Activated CD8-positive, alpha-beta T cell treated with anti-CD3 and anti-CD28 coated beads, Interleukin-2, amount 10 ng/mL, durations not matched to agents 7 days and 5 days (primary cell): ENCODE data around the gene QRICH1. TPM values are rescaled to one million over a fixed set of nuclear protein-coding genes. Genes with fewer than 3 reads are reported as not detected.

Source experiments
- ATAC-seq: fragments of 150-1000 bp; cut with Tn5 transposase; one replicate; pipeline ENCODE4 v1.10.0; 2021; ENCODE audit warnings: moderate library complexity
- CTCF ChIA-PET: fragments of 350-600 bp; sonication (Branson Sonifier 250); formaldehyde crosslinking; loops from one replicate; lab custom pipeline; 2021; ENCODE audit warnings: antibody characterized with exemption; lab: Charles Lee
- POLR2A ChIA-PET: fragments of 350-600 bp; sonication (Branson Sonifier 250); formaldehyde crosslinking; loops from one replicate; lab custom pipeline; 2021; ENCODE audit warnings: antibody characterized with exemption; lab: Charles Lee
- DNase-seq: peaks from one replicate; pipeline ENCODE4 v3.0.0-alpha.2; 2020
- H3K27ac Mint-ChIP-seq: one replicate; pipeline ENCODE4 v1.8.0; 2021; ENCODE audit warnings: mild to moderate bottlenecking, mixed read lengths
- H3K27me3 Mint-ChIP-seq: one replicate; pipeline ENCODE4 v1.8.0; 2021; ENCODE audit warnings: low read depth, mixed read lengths
- H3K36me3 Mint-ChIP-seq: one replicate; pipeline ENCODE4 v1.8.0; 2021; ENCODE audit warnings: low read depth, mixed read lengths
- H3K4me1 Mint-ChIP-seq: one replicate; pipeline ENCODE4 v1.8.0; 2021; ENCODE audit warnings: low read depth, mixed read lengths
- H3K4me3 Mint-ChIP-seq: one replicate; pipeline ENCODE4 v1.8.0; 2021; ENCODE audit warnings: mild to moderate bottlenecking, mixed read lengths
- H3K9me3 Mint-ChIP-seq: one replicate; pipeline ENCODE4 v1.8.0; 2022; ENCODE audit warnings: mixed read lengths; ENCODE audit not compliant: insufficient read depth
- total RNA-seq, 2 experiments: library from RNA; stranded (reverse); gene quantifications; one replicate each; pipeline ENCODE4 v1.2.3, GENCODE V29; 2021

Gene QRICH1
- total RNA-seq, 2 experiments from 2014 or later, result 130 to 131 TPM

GRCh38 chr3:49079270-49079669, 14.6 kb downstream of the QRICH1 start:
- CTCF ChIA-PET, result interaction anchor here (2.1 kb wide), 1 partner anchor 9 kb away, joined by 5 read pairs; no protein-coding TSS in a partner anchor
- peaks cover 28% of the 10 kb centered on the region for H3K36me3 Mint-ChIP-seq
- DNase-seq (no peak), ATAC-seq (no peak)
- no peaks in the 10 kb centered on the region for H3K4me1 Mint-ChIP-seq
- H3K4me3 Mint-ChIP-seq, result no peak overlapping the region
- POLR2A ChIA-PET, result interaction anchor here (3.4 kb wide), 1 partner anchor 14 kb away, joined by 14 read pairs; the partner anchor contains the start of gene QRICH1
- no peak overlapping the region for H3K27ac Mint-ChIP-seq
- no peaks in the 10 kb centered on the region for H3K27me3 Mint-ChIP-seq
- H3K9me3 Mint-ChIP-seq, result no peaks in the 10 kb centered on the region

- no peak for ATAC-seq
- no peak for DNase-seq
- Mint-ChIP-seq H3K36me3 (peaks cover 46% of the 10 kb centered on the region), H3K27me3 (no peaks in the 10 kb centered on the region), H3K27ac (no peak overlapping the region), H3K9me3 (no peaks in the 10 kb centered on the region), H3K4me3 (no peak overlapping the region), H3K4me1 (no peaks in the 10 kb centered on the region)
- CTCF ChIA-PET, result no interaction called here
- POLR2A ChIA-PET, result no interaction called here
Measured at GRCh38 chr3:49076646-49077045, 17.2 kb downstream of the QRICH1 start.

DNA sequence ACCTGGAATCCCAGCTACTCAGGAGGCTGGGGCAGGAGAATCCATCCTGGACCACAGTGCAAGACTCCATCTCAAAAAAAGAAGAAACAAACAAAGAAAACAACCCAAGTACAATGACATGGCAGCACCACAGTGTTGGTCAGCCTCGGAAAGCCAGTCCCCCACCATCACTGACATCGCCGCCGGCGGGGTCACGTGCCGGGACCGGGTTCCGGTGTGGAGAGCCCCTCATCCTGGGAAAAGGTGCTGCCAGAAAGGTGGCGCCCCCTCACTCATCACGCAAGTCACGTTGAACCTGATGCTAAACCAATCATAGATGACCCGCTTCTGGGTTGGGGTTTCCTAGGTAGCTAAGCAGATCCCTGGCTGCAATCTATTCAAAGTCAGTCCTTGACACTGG, 17.8 kb downstream of the QRICH1 start:
- DNase-seq, result no peak
- no peak overlapping the region for H3K4me3 Mint-ChIP-seq
- no peak overlapping the region for H3K27ac Mint-ChIP-seq
- ATAC-seq, result no peak
- no peaks in the 10 kb centered on the region for H3K9me3 Mint-ChIP-seq
- ChIA-PET CTCF (interaction anchor here (1.6 kb wide), 1 partner anchor 15 kb away, joined by 3 read pairs; no protein-coding TSS in a partner anchor), POLR2A (interaction anchor here (1.2 kb wide), 1 partner anchor 11 kb away, joined by 3 read pairs; no protein-coding TSS in a partner anchor)
- peaks cover 51% of the 10 kb centered on the region for H3K36me3 Mint-ChIP-seq
- H3K27me3 Mint-ChIP-seq, result no peaks in the 10 kb centered on the region
- H3K4me1 Mint-ChIP-seq, result no peaks in the 10 kb centered on the region

DNA sequence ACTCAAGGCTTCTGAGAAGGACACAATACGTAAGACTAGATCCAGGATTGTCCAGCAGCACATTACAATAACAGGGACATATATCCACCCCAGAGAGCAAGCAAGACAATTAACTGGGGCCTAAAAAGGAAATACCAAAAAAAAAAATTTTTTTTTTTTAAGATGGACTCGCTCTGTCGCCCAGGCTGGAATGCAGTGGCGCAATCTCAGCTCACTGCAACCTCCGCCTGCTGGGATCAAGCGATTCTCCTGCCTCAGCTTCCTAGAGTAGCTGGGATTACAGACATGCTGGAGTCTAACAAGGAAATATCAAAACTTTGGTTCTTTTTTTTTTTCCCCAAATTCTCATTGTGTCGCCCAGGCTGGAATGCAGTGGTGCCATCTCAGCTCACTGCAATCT, 35.9 kb downstream of the QRICH1 start:
- no peak for ATAC-seq
- ChIA-PET CTCF (no interaction called here), POLR2A (interaction anchor here (0.8 to 1.2 kb wide), 2 partner anchors 9 to 36 kb away, joined by 3 to 5 read pairs; partner anchors contain the start of gene QRICH1)
- Mint-ChIP-seq H3K4me3 (no peak overlapping the region), H3K4me1 (no peaks in the 10 kb centered on the region), H3K36me3 (peaks cover 48% of the 10 kb centered on the region), H3K27me3 (no peaks in the 10 kb centered on the region), H3K27ac (no peak overlapping the region), H3K9me3 (no peaks in the 10 kb centered on the region)
- no peak for DNase-seq

DNA sequence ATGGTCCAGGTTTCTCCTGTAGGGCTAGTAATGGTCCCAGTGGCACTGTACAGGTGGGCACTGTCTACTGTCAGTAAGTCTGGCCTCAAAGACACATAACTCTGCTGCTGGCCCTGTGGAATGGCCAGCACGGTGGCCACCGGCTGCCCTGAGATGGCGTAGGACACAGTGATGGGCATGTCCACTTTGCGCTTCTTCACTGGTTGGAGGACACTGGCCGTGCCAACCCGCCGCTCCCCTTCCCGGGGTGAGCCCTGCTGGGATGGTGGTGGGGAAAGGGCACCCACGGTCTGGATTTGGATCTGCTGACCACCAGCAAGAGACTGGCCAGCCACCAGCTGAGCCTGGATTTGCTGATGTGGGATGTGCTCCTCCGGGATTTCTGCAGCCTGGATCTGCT, 36.6 kb downstream of the QRICH1 start:
- ChIA-PET CTCF (no interaction called here), POLR2A (interaction anchor here (0.8 kb wide), 1 partner anchor 10 kb away, joined by 5 read pairs; no protein-coding TSS in a partner anchor)
- no peak for DNase-seq
- no peak for ATAC-seq
- Mint-ChIP-seq H3K4me3 (no peak overlapping the region), H3K9me3 (no peaks in the 10 kb centered on the region), H3K36me3 (peaks cover 52% of the 10 kb centered on the region), H3K27me3 (no peaks in the 10 kb centered on the region), H3K4me1 (no peaks in the 10 kb centered on the region), H3K27ac (no peak overlapping the region)

- H3K4me1 Mint-ChIP-seq, result no peaks in the 10 kb centered on the region
- ChIA-PET CTCF (interaction anchor here (1.0 to 1.4 kb wide), 2 partner anchors 40 to 65 kb away, joined by 3 read pairs; no protein-coding TSS in a partner anchor), POLR2A (no interaction called here)
- DNase-seq (no peak), ATAC-seq (no peak)
- H3K4me3 Mint-ChIP-seq, result no peak overlapping the region
- H3K36me3 Mint-ChIP-seq, result peaks cover 58% of the 10 kb centered on the region
- H3K27me3 Mint-ChIP-seq, result no peaks in the 10 kb centered on the region
- H3K27ac Mint-ChIP-seq, result no peak overlapping the region
- no peaks in the 10 kb centered on the region for H3K9me3 Mint-ChIP-seq
Measured at GRCh38 chr3:49054344-49054862, 39.5 kb downstream of the QRICH1 start.

DNA sequence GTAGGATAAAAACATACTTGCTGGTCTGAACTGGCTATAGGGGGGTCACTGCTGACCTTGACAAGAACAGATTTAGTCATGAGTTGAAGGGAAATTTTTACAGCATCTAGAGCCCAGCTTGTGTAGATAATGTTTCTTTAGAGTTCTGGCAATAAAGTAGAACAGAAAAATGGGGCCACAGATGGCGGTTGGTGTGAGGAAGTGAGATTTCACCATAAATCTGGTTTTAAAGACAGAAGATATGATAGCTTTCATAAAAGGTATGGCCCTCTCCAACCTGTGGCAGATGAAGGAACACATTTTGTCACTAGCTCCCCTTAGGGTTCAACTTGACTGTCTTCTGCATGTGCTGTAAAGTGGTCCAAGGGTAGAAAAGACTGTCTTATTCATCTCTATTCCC, 40.3 kb downstream of the QRICH1 start:
- peaks cover 62% of the 10 kb centered on the region for H3K36me3 Mint-ChIP-seq
- ChIA-PET POLR2A (no interaction called here), CTCF (interaction anchor here (1.0 kb wide), 1 partner anchor 64 kb away, joined by 3 read pairs; no protein-coding TSS in a partner anchor)
- no peaks in the 10 kb centered on the region for H3K4me1 Mint-ChIP-seq
- H3K27ac Mint-ChIP-seq, result no peak overlapping the region
- H3K9me3 Mint-ChIP-seq, result no peaks in the 10 kb centered on the region
- H3K27me3 Mint-ChIP-seq, result no peaks in the 10 kb centered on the region
- no peak for DNase-seq
- H3K4me3 Mint-ChIP-seq, result no peak overlapping the region
- ATAC-seq, result no peak

DNA sequence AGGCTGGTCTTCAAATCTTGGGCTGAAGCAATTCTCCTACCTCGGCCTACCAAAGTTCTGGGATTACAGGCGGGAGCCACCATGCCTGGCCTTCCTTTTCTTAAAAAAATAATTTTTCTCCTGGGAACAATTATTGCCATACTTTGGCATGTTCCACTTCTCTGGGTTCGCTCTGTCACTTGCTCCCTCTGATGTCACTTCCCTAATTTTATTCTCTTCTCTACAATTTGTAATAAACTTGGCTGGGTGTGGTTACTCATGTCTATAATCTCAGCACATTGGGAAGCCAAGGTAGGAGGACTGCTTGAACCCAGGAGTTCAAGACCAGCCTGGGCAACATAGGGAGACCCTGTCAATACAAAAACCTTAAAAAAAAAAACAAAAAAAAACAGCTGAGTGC, 58.6 kb downstream of the QRICH1 start:
- peaks cover 42% of the 10 kb centered on the region for H3K36me3 Mint-ChIP-seq
- H3K9me3 Mint-ChIP-seq, result no peaks in the 10 kb centered on the region
- ChIA-PET CTCF (interaction anchor here (1.5 kb wide), 1 partner anchor 13 kb away, joined by 5 read pairs; the partner anchor contains the start of gene NDUFAF3), POLR2A (interaction anchor here (1.1 to 5.3 kb wide), 2 partner anchors 15 to 28 kb away, joined by 4 to 38 read pairs; partner anchors contain the start of genes DALRD3, NDUFAF3 and WDR6)
- no peak for DNase-seq
- H3K27ac Mint-ChIP-seq, result no peak overlapping the region
- H3K27me3 Mint-ChIP-seq, result no peaks in the 10 kb centered on the region
- H3K4me1 Mint-ChIP-seq, result no peaks in the 10 kb centered on the region
- ATAC-seq, result no peak
- no peak overlapping the region for H3K4me3 Mint-ChIP-seq

GRCh38 chr3:49034650-49035049, 59.2 kb downstream of the QRICH1 start:
- peaks cover 45% of the 10 kb centered on the region for H3K36me3 Mint-ChIP-seq
- no peak overlapping the region for H3K27ac Mint-ChIP-seq
- no peaks in the 10 kb centered on the region for H3K27me3 Mint-ChIP-seq
- CTCF ChIA-PET, result interaction anchor here (1.5 kb wide), 1 partner anchor 13 kb away, joined by 5 read pairs; the partner anchor contains the start of gene NDUFAF3
- H3K4me3 Mint-ChIP-seq, result no peak overlapping the region
- peaks cover 4% of the 10 kb centered on the region for H3K4me1 Mint-ChIP-seq
- H3K9me3 Mint-ChIP-seq, result no peaks in the 10 kb centered on the region
- ATAC-seq (no peak), DNase-seq (no peak)
- POLR2A ChIA-PET, result interaction anchor here (1.1 to 5.3 kb wide), 2 partner anchors 14 to 28 kb away, joined by 4 to 38 read pairs; partner anchors contain the start of genes DALRD3, NDUFAF3 and WDR6

GRCh38 chr3:49032646-49033304, 61.1 kb downstream of the QRICH1 start:
- POLR2A ChIA-PET, result interaction anchor here (0.7 to 5.3 kb wide), 3 partner anchors 12 to 26 kb away, joined by 3 to 38 read pairs (median 3); partner anchors contain the start of genes DALRD3, NDUFAF3 and WDR6
- peaks cover 19% of the 10 kb centered on the region for H3K4me1 Mint-ChIP-seq
- no peak overlapping the region for H3K4me3 Mint-ChIP-seq
- CTCF ChIA-PET, result interaction anchor here (0.7 to 2.6 kb wide), 2 partner anchors 11 to 125 kb away, joined by 3 to 11 read pairs; partner anchors contain the start of gene NDUFAF3
- peaks cover 60% of the 10 kb centered on the region for H3K36me3 Mint-ChIP-seq
- no peak for DNase-seq
- H3K9me3 Mint-ChIP-seq, result no peaks in the 10 kb centered on the region
- no peak overlapping the region for H3K27ac Mint-ChIP-seq
- ATAC-seq, result no peak
- H3K27me3 Mint-ChIP-seq, result no peaks in the 10 kb centered on the region

DNA sequence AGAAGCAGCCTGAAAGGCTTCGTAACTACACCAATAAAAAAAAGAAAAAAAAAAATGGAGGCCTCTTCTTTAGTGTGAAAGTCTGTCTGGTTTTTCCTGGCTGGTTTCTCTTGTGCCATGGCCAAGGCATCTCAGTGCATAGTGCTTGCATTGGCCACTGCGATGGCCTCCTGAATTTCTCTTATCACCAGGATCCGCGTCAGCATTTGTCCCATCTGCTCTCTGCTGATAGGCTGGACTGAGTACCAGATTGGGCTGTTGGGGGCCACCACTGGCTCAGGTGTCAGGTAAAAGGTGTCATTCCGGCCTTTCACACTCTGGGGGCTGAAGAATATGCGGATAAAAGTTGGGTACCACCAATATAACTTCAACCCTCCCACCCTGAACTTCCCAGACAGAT, 63.5 kb downstream of the QRICH1 start:
- Mint-ChIP-seq H3K4me1 (peaks cover 41% of the 10 kb centered on the region), H3K27ac (peak overlapping the region; percentile 51), H3K4me3 (no peak overlapping the region), H3K36me3 (peaks cover 72% of the 10 kb centered on the region), H3K27me3 (no peaks in the 10 kb centered on the region), H3K9me3 (no peaks in the 10 kb centered on the region)
- POLR2A ChIA-PET, result interaction anchor here (5.3 kb wide), 1 partner anchor 10 kb away, joined by 38 read pairs; the partner anchor contains the start of genes DALRD3 and NDUFAF3
- DNase-seq, result no peak
- ATAC-seq, result no peak
- CTCF ChIA-PET, result interaction anchor here (1.6 to 2.6 kb wide), 2 partner anchors 9 to 23 kb away, joined by 5 to 11 read pairs; partner anchors contain the start of genes NDUFAF3 and WDR6
